ENCODE results near the gene MYLK.
"Not testable (repeated sequence)": the region's sequence is repeated elsewhere in the genome, so short reads cannot be mapped to it uniquely, and the experiment has no call there.

MYLK gene, protein sequence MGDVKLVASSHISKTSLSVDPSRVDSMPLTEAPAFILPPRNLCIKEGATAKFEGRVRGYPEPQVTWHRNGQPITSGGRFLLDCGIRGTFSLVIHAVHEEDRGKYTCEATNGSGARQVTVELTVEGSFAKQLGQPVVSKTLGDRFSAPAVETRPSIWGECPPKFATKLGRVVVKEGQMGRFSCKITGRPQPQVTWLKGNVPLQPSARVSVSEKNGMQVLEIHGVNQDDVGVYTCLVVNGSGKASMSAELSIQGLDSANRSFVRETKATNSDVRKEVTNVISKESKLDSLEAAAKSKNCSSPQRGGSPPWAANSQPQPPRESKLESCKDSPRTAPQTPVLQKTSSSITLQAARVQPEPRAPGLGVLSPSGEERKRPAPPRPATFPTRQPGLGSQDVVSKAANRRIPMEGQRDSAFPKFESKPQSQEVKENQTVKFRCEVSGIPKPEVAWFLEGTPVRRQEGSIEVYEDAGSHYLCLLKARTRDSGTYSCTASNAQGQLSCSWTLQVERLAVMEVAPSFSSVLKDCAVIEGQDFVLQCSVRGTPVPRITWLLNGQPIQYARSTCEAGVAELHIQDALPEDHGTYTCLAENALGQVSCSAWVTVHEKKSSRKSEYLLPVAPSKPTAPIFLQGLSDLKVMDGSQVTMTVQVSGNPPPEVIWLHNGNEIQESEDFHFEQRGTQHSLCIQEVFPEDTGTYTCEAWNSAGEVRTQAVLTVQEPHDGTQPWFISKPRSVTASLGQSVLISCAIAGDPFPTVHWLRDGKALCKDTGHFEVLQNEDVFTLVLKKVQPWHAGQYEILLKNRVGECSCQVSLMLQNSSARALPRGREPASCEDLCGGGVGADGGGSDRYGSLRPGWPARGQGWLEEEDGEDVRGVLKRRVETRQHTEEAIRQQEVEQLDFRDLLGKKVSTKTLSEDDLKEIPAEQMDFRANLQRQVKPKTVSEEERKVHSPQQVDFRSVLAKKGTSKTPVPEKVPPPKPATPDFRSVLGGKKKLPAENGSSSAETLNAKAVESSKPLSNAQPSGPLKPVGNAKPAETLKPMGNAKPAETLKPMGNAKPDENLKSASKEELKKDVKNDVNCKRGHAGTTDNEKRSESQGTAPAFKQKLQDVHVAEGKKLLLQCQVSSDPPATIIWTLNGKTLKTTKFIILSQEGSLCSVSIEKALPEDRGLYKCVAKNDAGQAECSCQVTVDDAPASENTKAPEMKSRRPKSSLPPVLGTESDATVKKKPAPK (N-terminal part only)

DNA sequence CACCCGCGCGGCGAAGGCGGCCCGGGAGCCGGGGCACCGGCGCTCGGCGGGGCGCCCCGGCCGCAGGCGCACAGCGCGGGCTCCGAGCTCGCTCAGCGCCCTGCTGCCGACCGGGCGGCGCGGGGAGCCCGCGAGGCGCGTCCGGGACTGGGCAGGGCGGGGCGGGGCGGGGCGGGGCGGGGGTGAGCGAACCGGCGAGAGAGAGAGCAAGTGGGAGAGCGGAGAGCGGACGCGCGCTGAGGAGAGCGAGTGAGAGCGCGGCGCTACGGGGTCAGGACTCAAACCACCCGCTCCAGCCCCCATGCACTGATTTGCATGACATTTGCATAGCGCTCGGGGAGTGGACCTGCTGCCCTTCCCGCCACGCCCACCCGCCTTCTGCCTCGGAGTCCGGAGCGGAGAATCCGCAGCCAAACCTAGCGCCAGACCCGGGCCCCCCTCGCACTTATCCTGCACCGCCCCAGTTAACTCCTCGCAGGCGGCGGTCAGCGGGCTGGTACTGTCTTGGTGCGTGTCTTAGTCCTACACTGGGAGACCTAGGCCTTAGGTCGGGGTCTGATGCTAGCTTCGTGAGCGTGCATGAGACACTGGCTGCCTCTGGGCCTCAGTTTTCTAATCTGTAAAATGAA is at the start of gene MYLK:
Gene MYLK, minus strand, starts transcription at position 130 of the 629 bp plus-strand sequence. CDS start 90,491 bp downstream, outside the sequence.
- DNase-seq, result no peak

DNA sequence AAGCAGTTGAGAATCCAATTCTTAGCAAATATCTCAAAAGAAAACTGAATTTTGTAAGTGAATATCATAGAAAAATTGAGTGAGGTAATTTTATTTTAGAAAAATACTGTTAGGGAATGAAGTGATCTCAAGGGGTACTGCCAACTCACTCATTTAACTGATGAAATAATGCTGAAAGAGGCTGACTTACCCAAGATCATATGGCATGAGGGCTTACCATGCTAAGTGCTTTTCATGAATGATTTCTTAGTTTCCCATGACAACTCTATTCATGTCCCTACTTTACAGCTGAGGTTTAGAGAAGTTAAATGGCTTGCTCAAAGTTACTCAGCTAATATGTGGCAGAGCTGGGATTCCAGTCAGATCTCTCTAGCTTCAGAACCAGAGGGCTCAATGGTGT is 46.3 kb upstream of the MYLK start:
- no peak for DNase-seq

DNA sequence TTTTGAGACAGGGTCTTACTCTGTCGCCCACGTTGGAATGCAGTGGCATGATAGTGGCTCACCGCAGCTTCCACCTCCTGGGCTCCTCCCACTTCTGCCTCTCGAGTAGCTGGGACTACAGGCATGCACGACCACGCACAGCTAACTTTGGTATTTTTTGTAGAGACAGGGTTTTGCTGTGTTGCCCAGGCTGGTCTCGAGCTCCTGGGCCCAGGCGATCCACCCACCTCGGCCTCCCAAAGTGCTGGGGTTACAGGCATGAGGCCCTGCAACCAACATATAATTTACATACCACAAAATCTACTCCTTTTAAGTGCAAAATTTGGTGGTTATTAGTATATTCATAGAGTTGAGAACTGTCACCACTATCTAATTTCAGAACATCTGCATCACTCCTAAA is 45.2 kb upstream of the MYLK start:
- DNase-seq, result no peak

DNA sequence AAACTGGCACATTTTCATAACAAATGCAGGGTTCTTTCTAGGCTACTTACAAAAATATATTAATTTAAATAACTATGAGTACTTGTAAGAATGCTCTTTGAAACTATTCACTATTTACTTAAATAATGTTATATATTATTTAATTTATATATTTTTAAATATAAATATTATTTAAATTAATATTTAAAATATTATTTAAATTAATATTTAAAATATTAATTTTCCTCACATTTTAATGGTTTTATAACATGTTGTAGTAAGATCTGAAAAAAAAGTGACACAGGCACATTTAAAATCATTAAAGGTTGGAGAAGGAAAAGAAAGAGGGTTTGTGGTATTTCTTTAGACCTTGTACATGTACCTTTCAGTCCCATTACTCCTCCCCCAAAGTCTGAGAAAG is 42.3 kb upstream of the MYLK start:
- no peak for DNase-seq

DNA sequence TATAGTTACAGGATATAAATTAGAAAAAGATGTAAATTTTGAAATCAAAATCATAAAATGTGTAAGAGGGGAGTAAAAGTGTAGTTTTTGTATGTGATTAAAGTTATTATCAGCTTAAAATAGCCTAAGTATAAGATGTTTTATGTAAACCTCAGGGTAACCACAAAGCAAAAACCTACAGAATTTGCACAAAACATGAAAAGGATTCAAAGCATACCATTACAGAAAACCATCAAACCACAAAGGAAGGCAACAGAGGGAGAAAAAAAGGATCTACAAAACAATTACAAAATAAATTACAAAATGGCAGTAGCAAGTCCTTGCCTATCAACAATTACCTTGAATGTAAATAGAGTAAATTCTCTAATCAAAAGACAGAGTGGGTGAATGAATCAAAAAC is 36.7 kb upstream of the MYLK start:
- no peak for DNase-seq

DNA sequence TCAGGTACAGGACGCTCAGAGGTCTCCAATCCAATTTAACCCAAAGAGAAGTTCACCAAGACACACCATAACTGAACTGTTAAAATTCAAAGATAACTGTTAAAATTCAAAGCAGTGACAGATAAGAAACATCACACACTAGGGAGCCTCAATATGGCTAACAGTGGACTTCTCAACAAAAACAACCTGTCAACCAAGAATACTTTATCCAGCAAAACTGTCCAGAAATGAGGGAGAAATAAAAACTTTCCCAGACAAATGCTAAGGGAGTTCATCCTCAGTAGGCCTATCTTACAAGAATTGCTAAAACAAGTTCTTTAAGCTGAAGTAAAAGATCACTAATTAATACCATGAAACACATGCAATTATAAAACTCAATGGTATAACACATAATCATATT is 36.3 kb upstream of the MYLK start:
- no peak for DNase-seq

DNA sequence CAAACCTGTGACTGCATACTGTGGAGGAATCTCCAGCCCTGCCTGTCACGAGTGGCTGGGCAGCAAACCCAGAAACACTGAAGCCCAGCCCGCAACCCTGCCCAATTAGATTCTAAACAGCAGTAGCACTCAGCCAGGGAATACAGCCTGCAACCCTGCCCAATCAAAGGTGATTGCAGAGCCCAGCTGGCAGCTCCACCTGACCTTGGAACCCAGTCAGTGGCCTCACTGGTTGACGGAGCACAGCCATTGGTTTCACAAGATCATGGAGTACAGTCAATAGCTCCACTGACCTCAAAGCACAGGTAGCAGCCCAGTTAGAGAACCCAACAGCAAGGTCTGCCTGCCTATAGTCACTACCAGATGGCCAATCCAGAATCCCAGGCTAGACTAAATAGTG is 35.2 kb upstream of the MYLK start:
- DNase-seq, result no peak

DNA sequence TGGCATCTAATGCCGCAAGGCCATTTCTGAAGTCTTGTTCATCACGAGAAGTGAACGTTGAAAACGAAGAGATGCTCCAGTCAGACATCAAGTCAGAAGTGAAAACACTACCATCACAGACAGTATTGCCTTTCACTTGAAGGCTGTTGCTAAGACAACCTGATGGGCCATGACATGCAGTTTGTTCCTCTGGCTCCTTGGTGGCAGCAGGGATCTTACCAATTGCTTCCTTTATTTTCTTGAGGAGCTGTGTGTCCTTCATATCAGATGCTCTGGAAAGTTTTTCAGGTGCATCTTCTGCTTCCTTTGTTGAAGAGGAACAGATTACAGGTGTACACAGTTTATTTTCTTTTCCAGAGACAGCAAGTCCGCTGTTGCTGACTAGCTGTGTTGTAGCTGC is 30.7 kb upstream of the MYLK start:
- DNase-seq, result no peak

DNA sequence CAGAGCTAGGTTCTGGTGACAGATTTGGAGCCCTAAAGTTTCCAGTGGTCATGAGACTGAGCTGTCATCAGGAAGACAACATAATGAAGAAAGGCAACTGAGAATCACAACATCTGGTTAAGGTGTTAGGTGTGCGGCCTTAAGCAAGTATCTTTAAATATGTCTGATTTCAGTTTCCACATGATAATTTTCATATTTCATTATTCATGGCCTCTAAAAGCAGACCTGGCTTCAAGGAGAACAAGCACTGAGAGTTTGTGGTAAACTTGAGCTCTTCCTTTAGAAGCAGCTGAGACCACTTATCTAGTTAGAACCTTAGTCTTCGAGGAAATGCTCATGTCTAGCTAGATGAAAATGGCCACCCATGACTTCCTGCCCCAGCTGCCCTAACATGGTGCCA is 25.7 kb upstream of the MYLK start:
- DNase-seq, result no peak

DNA sequence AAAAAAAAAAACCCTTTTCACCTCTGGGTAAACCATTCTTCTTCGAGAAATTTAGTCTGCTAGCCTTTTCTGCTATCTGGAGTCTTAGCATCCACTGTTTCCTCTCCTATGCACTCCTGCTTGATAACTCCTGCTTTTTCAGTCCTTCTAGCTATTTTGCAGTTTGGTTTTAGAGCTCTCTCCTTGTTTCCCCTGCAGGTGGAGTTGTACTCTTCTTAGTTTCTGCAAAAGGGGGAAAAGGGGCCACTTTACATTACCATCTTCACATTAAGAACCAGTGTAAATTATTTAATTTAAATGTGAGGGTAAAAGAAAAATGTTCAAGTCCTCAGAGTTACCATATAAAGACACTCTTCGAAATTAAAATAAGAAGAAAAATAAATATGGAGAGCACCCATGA is 23.6 kb upstream of the MYLK start:
- no peak for DNase-seq

DNA sequence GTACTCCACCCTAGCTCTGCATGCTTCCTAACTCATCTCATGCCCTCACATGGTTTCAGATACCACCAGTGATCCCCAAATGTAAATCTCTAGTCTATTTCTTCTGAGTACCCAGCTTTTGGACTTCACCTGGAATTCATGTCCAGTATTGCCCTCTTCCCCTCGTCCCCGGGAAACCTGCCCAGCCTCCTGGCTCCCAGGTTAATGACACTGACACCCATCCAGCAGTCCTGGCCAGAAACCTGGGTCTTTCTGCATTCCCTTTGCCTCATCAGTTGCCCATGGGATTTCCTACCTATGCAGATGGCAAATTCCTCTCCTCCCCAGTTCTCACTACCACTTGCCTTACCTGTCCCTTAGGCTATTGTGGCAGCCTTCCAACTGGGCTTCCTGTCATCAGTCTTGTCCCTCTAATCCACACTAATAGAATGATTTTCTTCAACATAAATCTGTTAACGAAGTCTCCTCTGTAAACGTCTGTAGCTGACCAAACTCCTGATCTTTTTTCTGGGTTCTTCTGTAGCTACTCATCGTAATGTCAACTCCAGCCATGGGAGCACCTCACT is 15.3 kb upstream of the MYLK start:
- DNase-seq, result no peak

DNA sequence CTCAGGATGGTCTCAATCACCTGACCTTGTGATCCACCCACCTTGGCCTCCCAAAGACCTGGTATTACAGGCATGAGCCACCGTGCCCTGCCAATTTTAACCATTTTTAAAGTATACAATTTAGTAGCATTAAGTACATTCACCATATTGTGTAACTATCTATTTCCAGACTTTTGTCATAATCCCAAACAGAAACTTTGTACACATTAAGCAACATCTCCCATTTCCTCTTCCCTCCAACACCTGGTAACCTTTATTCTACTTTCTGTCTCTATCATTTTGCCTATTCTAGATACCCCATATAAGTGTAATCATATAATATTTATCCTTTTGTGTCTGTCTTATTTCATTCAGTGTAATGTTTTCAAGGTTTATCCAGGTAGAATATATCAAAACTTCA is 8.9 kb upstream of the MYLK start:
- DNase-seq, result no peak

DNA sequence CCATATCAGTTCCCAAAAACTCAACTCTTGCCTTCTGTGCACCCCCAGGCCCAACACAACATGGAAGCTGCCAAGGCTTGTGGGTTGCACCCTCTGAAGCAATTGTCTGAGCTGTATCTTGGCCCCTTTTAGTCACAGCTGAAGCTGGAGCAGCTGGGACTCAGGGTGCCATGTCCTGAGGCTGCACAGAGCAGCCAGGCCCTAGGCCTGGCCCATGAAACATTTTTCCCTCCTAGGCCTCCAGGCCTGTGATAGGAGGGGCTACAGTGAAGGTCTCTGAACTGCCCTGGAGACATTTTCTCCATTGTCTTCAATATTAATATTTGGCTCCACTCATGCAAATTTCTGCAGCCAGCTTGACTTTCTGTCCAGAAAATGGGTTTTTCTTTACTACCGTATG is 8.1 kb upstream of the MYLK start:
- DNase-seq, result no peak

DNA sequence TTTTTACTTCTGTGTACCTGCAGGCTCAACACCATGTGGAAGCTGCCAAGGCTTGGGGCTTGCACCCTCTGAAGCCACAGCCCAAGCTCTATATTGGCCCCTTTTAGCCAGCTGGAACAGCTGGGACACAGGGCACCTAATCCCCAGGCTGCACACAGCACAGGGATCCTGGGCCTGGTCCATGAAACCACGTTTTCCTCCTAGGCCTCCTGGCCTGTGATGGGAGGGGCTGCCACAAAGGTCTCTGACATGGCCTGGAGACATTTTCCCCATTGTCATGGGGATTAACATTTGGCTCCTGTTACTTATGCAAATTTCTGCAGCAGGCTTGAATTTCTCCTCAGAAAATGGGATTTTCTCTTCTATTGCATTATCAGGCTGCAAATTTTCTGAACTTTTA is 6.9 kb upstream of the MYLK start:
- not testable (repeated sequence) for DNase-seq

DNA sequence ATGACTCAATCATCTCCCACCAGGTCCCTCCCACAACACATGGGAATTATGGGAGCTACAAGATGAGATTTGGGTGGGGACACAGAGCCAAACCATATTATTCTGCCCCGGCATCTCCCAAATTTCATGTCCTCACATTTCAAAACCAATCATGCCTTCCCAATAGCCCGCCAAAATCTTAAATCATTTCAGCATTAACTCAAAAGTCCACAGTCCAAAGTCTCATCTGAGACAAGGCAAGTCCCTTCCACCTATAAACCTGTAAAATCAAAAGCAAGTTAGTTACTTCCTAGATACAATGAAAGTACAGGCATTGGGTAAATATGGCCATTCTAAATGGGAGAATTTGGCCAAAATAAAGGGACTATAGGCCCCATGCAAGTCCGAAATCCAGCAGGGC is 6.0 kb upstream of the MYLK start:
- not testable (repeated sequence) for DNase-seq

DNA sequence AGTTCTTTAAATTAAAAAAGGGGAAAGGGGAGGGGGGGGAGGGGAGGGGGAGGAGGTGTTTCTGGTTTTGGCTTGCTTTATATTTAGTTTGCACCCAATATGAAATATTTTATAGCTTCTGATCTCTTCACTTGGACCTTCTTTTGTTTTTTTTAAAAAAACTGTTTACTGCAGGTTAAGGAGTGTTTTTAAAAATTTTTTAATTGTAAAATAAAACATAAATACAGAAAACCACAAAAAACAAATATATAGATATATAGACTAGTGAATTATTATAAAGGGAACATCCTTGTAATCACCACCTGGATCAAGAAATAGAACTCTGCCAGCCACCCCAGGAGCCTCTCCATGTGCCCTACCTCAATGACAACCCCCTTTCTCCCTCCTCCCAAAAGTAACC is 861 bp upstream of the MYLK start:
- no peak for DNase-seq

DNA sequence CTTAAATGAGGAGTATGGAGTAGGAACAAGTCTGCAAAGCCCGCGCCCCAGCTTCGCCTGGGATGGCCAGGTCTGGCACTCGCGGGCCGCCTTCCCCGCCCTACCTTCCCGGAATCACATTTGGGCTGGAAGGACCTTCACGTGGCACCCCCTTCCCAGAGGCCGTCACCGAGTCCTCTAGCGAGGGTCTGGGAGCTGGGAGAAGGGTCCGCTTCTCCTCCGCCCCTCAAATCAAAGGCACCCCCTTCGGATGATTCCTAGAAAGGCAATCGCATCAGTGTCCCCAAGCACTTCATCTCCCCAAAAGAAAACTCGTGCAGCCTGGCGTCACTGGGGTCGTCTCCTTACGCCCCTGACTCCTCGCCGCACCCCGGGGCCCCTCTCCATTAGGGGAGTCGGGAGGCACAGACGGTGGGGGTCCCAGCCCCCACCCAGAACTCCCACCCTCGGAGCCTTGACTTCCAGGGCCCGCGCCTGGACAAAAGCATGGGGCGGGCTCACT is 380 bp downstream of the MYLK start:
- DNase-seq, result no peak

DNA sequence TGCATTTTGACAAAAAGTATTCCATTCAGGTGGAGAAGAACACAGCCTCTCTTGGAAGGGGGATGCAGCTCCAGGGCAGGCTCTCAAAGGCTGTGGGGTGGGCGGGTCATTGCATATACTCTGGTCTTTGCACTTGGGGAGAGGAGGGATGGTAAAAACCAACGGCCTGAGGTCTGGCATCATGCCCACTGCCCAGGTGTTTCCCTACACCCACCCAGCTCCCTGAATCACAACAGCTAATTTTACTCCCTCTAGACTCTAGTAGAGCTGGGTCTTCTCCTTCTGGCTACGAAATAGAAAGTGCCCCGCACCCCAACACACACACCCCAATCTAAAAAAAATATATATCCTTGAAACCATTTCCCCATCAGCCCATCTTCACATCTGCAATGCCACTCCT is 1.0 kb downstream of the MYLK start:
- DNase-seq, result no peak

DNA sequence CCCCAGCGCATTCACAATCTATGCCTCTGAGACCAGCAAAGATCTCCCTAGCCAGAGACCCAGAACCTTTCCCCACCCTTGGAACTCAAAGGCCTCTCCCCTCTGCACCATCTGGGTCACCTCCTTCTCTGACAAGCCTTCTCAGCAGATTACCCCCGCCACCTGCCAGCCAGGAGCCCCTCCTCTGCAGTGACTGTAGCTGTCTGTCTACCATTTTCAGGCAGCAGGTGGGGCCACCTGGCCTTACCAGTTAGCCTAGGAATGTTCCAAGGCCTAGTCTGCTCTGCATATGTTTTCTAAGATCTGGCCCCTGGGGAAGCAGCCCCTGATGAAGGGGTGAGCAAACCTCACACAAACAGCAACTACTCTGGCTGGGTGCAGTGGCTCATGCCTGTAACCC is 2.4 kb downstream of the MYLK start:
- no peak for DNase-seq

DNA sequence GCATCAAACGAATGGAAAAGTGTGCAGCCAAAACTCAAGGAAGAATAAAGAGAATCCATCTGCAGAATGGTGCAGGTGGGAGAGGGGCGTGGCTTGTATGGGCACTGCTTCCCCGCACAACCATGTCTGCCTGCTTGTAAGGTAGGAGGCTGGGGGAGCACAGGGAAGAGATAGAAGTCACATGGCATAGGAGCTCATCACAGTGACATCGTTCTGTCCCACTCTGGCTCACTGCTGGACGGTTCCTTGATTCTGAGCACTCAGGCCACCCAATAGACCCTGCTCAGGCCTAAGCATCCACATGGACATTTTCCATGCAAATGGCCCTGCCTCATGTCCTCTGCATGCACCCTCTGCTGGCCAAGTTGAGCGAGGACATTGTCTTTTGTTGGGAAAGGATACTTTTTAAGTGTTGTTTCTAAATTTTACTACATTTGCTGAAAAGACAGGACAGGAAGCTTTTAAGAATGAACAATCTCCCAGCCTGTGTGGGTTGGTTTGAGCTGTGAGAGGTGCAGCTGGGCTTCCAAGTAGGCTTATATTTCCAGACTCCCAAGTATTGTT is 3.1 kb downstream of the MYLK start:
- DNase-seq, result no peak

DNA sequence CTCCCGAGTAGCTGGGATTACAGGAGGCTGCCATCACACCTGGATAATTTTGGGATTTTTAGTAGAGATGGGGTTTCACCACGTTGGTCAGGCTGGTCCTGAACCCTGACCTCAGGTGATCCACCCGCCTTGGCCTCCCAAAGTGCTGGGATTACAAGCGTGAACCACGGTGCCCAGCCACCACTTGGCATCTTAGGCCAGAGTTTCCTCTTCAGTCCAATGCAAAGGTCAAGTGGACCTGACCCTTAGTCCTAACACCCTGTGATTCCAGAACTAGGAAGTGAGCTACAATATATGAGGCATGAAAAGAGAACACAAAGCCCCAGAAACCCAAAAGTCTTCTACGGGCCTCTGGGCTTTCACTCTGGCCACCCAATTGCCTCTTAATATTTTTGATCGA is 5.3 kb downstream of the MYLK start:
- DNase-seq, result no peak

DNA sequence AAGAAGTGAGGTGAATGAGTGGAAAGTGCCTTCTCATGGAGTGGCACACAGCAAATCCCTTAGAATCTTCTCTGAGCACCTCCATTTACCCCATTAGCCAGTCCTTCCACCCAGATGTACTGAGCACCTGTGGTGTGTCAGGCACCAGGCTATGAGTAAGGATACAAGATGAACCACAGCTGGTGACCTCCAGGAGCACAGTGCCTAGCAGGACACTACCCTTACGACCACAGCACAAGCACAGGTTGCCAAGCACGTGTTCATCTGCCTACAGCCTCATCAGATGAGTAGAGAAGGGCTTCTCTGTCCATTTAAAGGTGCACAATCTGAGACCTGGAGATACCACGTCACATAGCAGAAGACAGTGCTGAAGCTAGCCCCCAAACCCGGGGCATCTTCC is 6.2 kb downstream of the MYLK start:
- no peak for DNase-seq
